Measurements from ENCODE around the gene GLI2.
A peak's percentile ranks its signal among the peaks of the same experiment; 100 is the strongest.

The GLI2 gene

GRCh38 chr2:120770641-120771040 is 35.0 kb downstream of the GLI2 start:
- no peak for DNase-seq (ENCODE audit: low spot score)

- peak; percentile 93 for DNase-seq (ENCODE audit: low spot score)
These were observed 35.6 kb downstream of the GLI2 start for GRCh38 chr2:120771111-120771780.

GRCh38 chr2:120771781-120772208 is 36.1 kb downstream of the GLI2 start:
- no peak for DNase-seq (ENCODE audit: low spot score)

GRCh38 chr2:120772261-120772660 is 36.6 kb downstream of the GLI2 start:
- no peak for DNase-seq (ENCODE audit: low spot score)

GRCh38 chr2:120773186-120773800 is 37.6 kb downstream of the GLI2 start:
- no peak for DNase-seq (ENCODE audit: low spot score)

DNA sequence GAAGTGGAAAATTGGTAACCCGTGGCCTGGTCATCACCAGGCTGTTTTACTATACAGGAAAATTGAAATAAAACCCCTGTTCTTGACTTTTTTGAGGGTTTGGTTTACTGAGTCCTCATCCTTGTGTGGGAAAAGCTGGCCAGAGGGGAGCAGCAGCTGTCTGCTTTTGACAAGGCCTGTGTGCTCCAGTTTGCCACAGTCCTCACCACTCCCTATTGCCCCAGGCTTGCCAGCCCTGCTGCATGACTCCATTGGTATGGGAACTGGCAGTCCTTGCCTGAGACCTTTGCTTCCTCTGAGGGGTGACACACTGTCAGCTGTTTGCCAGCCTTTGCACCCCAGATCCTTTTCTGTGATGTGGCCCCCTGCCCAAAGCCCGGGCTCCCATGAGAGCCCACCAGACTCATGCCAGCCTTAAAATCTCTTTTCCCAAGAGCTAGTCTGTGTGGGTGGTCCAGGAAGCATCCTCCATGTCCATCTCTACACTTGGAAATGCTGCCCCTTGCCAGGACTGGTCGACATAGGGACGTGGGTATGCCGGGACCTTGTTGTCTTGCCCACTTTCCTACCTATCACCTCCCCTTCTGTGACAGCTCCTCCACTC is 39.0 kb downstream of the GLI2 start:
- no peak for DNase-seq (ENCODE audit: low spot score)

GRCh38 chr2:120775194-120775593 is 39.5 kb downstream of the GLI2 start:
- DNase-seq (ENCODE audit: low spot score) = no peak

DNA sequence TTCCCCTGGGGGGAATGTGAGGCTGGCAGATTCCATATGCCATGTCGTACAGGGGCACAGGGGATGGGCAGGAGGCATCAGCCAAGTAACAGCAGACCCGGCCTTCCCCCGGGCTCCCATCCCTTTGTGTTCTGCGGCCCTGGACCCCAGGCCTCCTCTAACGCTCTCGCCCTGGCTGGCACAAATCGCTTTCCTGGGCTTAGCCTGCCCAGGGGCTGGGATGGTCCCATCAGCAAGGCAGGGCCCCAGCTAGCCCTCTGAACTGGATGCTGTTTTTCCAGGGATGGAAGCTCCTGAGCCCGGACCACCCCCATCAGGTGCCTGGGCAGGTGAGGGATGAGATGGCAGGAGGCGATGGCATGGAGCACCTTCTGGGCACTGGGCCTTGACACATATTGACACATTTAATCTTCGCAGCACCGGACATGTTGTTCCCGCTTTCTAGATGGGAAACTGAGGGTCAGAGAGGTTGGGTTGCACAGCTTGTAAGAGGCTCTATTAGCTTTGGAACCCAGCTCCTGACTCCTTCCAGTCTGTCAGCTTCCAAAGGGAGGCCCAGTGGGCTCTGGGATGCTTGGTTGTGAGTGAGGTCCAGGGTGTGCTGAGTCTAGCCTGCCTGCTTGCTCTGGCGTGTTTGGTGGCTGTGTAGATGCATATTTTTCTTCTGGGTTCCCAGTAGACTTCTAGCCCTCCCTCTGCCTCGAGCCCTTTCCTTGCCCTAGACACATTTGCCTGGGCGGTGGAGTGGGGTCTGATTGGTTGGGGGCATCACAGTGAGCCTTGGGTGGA is 40.3 kb downstream of the GLI2 start:
- no peak for DNase-seq (ENCODE audit: low spot score)

GRCh38 chr2:120776649-120777048 is 41.0 kb downstream of the GLI2 start:
- DNase-seq (ENCODE audit: low spot score) = no peak

DNA sequence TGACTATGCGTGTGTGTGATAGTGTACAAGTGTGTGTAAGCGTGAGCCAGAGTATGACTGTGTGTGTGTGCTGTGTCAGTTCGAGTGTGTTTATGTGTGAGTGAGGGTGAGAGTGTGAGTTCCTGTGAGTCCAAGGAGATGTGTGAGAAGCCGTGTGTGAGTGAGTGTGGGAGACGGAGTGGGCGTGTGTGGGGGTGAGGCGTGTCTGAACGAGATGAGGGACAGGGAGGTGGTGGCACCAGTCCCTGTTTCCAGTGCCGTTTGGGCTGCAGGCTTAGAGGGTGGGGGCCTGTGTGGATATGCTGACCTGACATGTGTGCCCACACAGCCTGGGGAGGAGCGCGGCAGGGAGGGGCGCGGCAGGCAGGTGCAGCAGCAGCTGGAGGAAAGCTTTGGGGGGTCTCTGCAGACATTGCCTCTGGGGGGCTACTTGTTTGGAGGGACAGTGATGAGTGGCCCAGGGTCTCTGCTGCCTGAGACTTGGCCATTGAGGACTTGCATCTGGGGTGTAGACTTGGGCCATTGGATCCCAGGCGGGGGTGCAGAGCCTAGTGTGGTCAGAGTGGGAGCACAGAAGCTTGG is 41.6 kb downstream of the GLI2 start:
- DNase-seq (ENCODE audit: low spot score) = no peak

DNA sequence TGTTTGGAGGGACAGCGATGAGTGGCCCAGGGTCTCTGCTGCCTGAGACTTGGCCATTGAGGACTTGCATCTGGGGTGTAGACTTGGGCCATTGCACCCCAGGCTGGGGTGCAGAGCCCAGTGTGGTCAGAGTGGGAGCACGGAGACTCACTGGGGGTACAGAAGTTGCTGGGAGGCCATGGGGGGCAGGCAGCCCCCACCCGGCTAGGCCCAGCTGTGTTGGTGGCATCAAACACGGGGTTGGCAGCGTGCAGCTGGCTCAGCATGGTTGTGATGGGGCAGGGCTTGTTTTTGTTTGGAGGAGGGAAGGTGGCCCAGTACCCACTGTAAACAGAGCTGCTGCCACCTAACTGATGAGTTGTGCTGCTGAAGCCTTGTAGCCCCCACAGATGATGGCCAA is 42.1 kb downstream of the GLI2 start:
- no peak for DNase-seq (ENCODE audit: low spot score)

DNA sequence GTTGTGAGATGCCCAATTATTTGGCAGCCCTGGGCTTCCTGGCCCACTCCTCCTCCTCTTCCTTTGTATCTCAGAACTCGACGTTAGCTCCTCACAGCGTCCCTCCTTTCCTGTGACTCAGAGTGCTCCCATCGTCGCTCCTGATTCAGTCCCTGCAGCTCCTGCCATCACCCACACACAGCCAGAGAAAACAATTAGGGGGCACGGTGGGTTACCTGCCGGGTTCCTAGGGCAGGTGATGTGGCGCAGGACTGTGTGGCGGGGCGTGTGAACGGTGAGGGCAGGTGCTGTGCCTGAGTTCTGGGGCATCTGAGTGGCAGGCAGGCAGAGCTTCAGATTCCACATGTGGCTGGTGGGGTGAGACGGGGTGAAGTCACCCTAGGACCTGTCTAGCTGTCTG is 42.6 kb downstream of the GLI2 start:
- DNase-seq (ENCODE audit: low spot score) = no peak

- peak; percentile 82 for DNase-seq (ENCODE audit: low spot score)
These were observed 44.2 kb downstream of the GLI2 start for GRCh38 chr2:120779781-120780283.

- no peak for DNase-seq (ENCODE audit: low spot score)
These were observed 44.7 kb downstream of the GLI2 start for GRCh38 chr2:120780402-120780801.

DNA sequence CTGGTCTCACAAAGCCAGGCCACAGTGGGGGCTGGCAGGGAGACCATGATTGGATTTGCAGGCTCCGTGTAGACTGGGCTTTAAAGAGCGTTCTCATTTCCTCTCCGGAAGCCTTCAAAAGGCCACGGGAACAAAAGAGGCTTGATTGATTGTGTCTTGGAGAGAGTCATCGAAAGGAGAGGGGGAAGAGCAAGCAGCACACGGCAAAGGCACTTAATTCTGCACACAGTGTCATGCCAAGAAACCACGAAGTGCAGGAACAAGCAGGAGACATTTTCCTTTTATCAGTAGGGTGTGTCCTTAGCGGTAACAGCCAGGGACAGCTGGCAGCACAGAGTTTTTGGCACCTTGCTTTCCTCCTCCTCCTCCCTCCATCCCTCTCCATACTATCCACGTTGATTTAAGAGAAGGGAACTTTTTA is 47.7 kb downstream of the GLI2 start:
- DNase-seq (ENCODE audit: low spot score) = no peak

- DNase-seq (ENCODE audit: low spot score) = no peak
These were observed 48.3 kb downstream of the GLI2 start for GRCh38 chr2:120783969-120784372.
